Measurements from ENCODE around the gene NEGR1. TPM values are rescaled to one million over a fixed set of nuclear protein-coding genes. Genes with fewer than 3 reads are reported as not detected.

Gene NEGR1
- total and polyA plus RNA-seq, 2 experiments from 2014 or later = 1.0 to 2.8 TPM

DNA sequence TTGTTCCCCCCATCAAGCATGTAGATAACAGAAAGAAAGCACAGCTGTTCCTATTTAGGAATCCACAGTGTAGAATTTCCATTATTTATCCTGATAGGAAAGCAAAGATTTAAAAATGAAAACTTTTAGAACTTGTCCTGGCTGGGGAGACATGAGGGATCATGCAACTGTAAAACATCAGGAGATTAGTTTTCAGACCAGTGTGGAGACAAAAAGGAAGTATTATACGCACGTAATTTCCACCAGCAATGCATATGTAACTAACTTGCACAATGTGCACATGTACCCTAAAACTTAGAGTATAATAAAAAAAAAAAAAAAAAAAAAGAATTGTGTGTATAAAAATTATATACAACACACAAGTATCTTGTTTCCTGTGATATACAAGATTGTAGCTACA is 172.4 kb downstream of the NEGR1 start:
- Histone ChIP-seq H3K4me3 (no peak overlapping the region), H3K4me1 (ENCODE audit: insufficient read depth) (no peaks in the 10 kb centered on the region), H3K9me3 (ENCODE audit: low read depth) (no peaks in the 10 kb centered on the region), H2AFZ (no peak overlapping the region), H3K27me3 (no peaks in the 10 kb centered on the region), H3K79me2 (no peaks in the 10 kb centered on the region), H4K20me1 (ENCODE audit: insufficient read depth, poor library complexity, severe bottlenecking) (no peaks in the 10 kb centered on the region), H3K4me2 (no peak overlapping the region), H3K36me3 (replicated peaks; ENCODE audit: insufficient read depth, low read depth) (no peaks in the 10 kb centered on the region), H3K27ac (no peak overlapping the region), H3K9me2 (replicated peaks; ENCODE audit: insufficient read depth) (no peaks in the 10 kb centered on the region)
- TF ChIP-seq, protein P1, sequence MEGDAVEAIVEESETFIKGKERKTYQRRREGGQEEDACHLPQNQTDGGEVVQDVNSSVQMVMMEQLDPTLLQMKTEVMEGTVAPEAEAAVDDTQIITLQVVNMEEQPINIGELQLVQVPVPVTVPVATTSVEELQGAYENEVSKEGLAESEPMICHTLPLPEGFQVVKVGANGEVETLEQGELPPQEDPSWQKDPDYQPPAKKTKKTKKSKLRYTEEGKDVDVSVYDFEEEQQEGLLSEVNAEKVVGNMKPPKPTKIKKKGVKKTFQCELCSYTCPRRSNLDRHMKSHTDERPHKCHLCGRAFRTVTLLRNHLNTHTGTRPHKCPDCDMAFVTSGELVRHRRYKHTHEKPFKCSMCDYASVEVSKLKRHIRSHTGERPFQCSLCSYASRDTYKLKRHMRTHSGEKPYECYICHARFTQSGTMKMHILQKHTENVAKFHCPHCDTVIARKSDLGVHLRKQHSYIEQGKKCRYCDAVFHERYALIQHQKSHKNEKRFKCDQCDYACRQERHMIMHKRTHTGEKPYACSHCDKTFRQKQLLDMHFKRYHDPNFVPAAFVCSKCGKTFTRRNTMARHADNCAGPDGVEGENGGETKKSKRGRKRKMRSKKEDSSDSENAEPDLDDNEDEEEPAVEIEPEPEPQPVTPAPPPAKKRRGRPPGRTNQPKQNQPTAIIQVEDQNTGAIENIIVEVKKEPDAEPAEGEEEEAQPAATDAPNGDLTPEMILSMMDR (IDR thresholded peaks at IDR 0.05; ENCODE audit: poor library complexity) = no peak
- TF ChIP-seq EZH2 (IDR thresholded peaks at IDR 0.05; ENCODE audit: borderline replicate concordance) (no peak), EZH2phosphoT487 (IDR thresholded peaks at IDR 0.05; ENCODE audit: low read depth, severe bottlenecking, unreplicated experiment) (no peak)
- DNase-seq (ENCODE audit: low spot score) = no peak
- WGBS (ENCODE audit: low lambda C conversion rate, missing lambda C conversion rate) = 69% methylated on average over 2 of the region's 2 CpGs

DNA sequence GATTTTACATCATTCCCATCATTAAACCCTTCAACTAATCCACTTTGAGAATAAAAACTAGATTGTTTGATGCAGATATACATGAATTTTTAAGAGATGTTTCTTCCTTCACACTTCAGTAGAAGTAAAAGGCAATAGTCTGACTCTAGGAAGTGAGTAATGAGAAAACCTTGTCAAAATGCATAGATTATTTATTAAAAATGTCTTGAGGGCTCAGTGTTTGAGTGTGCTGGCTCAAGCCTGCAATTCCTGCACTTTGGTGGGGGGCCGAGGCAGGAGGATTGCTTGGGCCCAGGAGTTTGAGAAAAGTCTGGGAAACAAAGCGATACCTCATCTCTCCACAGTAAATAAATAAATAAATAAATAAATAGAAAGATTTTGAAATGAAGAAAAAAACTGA is 177.1 kb downstream of the NEGR1 start:
- TF ChIP-seq EZH2 (IDR thresholded peaks at IDR 0.05; ENCODE audit: borderline replicate concordance) (no peak), EZH2phosphoT487 (IDR thresholded peaks at IDR 0.05; ENCODE audit: low read depth, severe bottlenecking, unreplicated experiment) (no peak)
- TF ChIP-seq, protein P1 (IDR thresholded peaks at IDR 0.05; ENCODE audit: poor library complexity) = no peak

DNA sequence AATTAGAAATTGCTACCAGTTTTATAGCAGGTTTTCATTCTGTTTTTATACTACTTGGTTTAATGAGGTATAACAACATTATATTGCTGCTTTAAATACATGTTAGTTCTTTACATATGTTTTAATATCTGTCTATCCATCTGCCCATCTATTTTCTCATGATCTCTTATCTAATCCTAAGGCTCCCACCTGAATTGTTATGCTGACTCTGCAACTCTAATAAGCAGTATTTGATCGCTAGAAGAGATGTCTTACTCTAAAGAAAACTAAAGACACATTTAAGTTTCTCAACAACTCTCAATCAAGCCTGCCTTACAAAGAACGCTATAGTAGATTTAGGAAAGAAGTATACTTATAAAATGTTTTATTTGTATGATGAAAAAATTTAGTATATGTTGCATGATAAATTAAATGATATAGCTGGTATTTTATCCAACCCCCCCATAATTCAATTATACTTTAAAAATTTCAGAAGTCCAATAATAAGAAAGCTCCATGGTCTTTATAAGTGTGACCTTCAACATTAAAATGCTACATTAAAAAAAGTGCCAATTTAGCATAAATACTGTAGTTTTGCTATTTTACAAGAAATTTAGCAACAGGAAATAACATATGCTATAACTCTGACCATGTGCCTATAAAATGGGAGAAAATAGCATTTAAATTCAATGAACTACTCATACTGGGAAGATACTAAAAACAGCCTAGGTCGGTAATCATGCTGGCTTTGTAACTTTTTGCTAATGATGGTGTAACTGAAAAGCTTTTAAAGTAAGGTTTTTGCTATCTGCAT is 180.3 kb downstream of the NEGR1 start:
- Histone ChIP-seq H3K27me3 (no peaks in the 10 kb centered on the region), H3K27ac (no peak overlapping the region), H4K20me1 (ENCODE audit: insufficient read depth, poor library complexity, severe bottlenecking) (no peaks in the 10 kb centered on the region), H3K4me3 (no peak overlapping the region), H3K36me3 (replicated peaks; ENCODE audit: insufficient read depth, low read depth) (no peaks in the 10 kb centered on the region), H2AFZ (no peak overlapping the region), H3K79me2 (no peaks in the 10 kb centered on the region), H3K4me2 (no peak overlapping the region), H3K9me2 (replicated peaks; ENCODE audit: insufficient read depth) (no peaks in the 10 kb centered on the region), H3K4me1 (ENCODE audit: insufficient read depth) (no peaks in the 10 kb centered on the region), H3K9me3 (ENCODE audit: low read depth) (no peaks in the 10 kb centered on the region)
- DNase-seq (ENCODE audit: low spot score) = no peak
- WGBS (ENCODE audit: low lambda C conversion rate, missing lambda C conversion rate) = 88% methylated on average over 3 of the region's 3 CpGs
- TF ChIP-seq EZH2 (IDR thresholded peaks at IDR 0.05; ENCODE audit: borderline replicate concordance) = no peak
- TF ChIP-seq, protein P1 (IDR thresholded peaks at IDR 0.05; ENCODE audit: poor library complexity) = no peak
- TF ChIP-seq EZH2phosphoT487 (IDR thresholded peaks at IDR 0.05; ENCODE audit: low read depth, severe bottlenecking, unreplicated experiment) = no peak

More for the DNA sequence above, 177.1 kb downstream of the NEGR1 start:
- H3K9me3 ChIP-seq (ENCODE audit: low read depth) = no peaks in the 10 kb centered on the region
- no peak overlapping the region for H3K27ac ChIP-seq
- no peak overlapping the region for H2AFZ ChIP-seq
- no peaks in the 10 kb centered on the region for H4K20me1 ChIP-seq (ENCODE audit: insufficient read depth, poor library complexity, severe bottlenecking)
- H3K4me3 ChIP-seq = no peak overlapping the region
- no peaks in the 10 kb centered on the region for H3K27me3 ChIP-seq
- H3K4me1 ChIP-seq (ENCODE audit: insufficient read depth) = no peaks in the 10 kb centered on the region
- DNase-seq (ENCODE audit: low spot score) = no peak
- H3K36me3 ChIP-seq (replicated peaks; ENCODE audit: insufficient read depth, low read depth) = no peaks in the 10 kb centered on the region
- 94% methylated on average over 2 of the region's 2 CpGs for whole genome bisulfite sequencing (ENCODE audit: low lambda C conversion rate, missing lambda C conversion rate)
- H3K9me2 ChIP-seq (replicated peaks; ENCODE audit: insufficient read depth) = no peaks in the 10 kb centered on the region
- H3K4me2 ChIP-seq = no peak overlapping the region
- H3K79me2 ChIP-seq = no peaks in the 10 kb centered on the region

Data from hepatocyte (in vitro differentiated cells).